IMR-90 (cell line): ENCODE measurements around the gene MRPL23. TPM values are rescaled to one million over a fixed set of nuclear protein-coding genes. Genes with fewer than 3 reads are reported as not detected.

Experiments used
- ATAC-seq: fragments of 200-7000 bp; cut with Tn5 transposase; 2 replicates; pipeline ENCODE4 v1.9.1; 2020; ENCODE audit warnings: low read depth, mild to moderate bottlenecking, moderate library complexity
- BruUV-seq: library from RNA; stranded (reverse); fragments of 400-500 nt; replicated peaks from 2 replicates; lab custom pipeline; 2021; lab: Mats Ljungman, UMichigan
- CTCF ChIA-PET: fragments of 300-600 bp; formaldehyde crosslinking; extraction: SDS; loops from one replicate; lab custom pipeline; 2021; ENCODE audit warnings: antibody characterized with exemption; lab: Yijun Ruan, JAX
- POLR2A ChIA-PET: fragments of 300-600 bp; sonication (Branson Sonifier 250); formaldehyde crosslinking; loops from one replicate; lab custom pipeline; 2022; ENCODE audit warnings: antibody characterized with exemption; ENCODE audit not compliant: unreplicated experiment; lab: Charles Lee
- DNase-seq: peaks from one replicate; pipeline ENCODE4 v3.0.0; 2013
- H2AFZ ChIP-seq: replicated peaks from 2 replicates; pipeline ENCODE3; 2013; ENCODE audit warnings: low read length, mild to moderate bottlenecking; ENCODE audit not compliant: poor library complexity
- H2AK5ac ChIP-seq: 2 replicates; pipeline ENCODE4 v1.6.1; 2013; ENCODE audit warnings: low read depth, low read length, inconsistent platforms
- H2AK9ac ChIP-seq: replicated peaks from 2 replicates; pipeline ENCODE3; 2013; ENCODE audit warnings: mild to moderate bottlenecking, low read depth, low read length, moderate library complexity; ENCODE audit not compliant: poor library complexity
- H2BK120ac ChIP-seq: 2 replicates; pipeline ENCODE4 v1.6.1; 2013; ENCODE audit warnings: low read depth, low read length, inconsistent platforms
- H2BK15ac ChIP-seq: 3 replicates; pipeline ENCODE4 v1.6.1; 2013; ENCODE audit warnings: low read depth, low read length, inconsistent platforms
- H2BK20ac ChIP-seq: 2 replicates; pipeline ENCODE4 v1.6.1; 2013; ENCODE audit warnings: low read depth, mild to moderate bottlenecking, inconsistent platforms, low read length, moderate library complexity
- H2BK5ac ChIP-seq: 2 replicates; pipeline ENCODE4 v1.6.1; 2013; ENCODE audit warnings: mild to moderate bottlenecking, low read depth, low read length, inconsistent platforms; ENCODE audit not compliant: poor library complexity, severe bottlenecking
- H3K14ac ChIP-seq: replicated peaks from 2 replicates; pipeline ENCODE4 v1.6.1; 2013; ENCODE audit warnings: low read depth, low read length, inconsistent platforms
- H3K18ac ChIP-seq: 2 replicates; pipeline ENCODE4 v1.6.1; 2013; ENCODE audit warnings: low read depth, low read length, control low read depth
- H3K23ac ChIP-seq: 2 replicates; pipeline ENCODE4 v1.6.1; 2013; ENCODE audit warnings: low read depth, low read length, inconsistent platforms
- H3K27ac ChIP-seq: 2 replicates; pipeline ENCODE4 v1.5.1; 2013; ENCODE audit warnings: mild to moderate bottlenecking, control low read depth, low read length; ENCODE audit not compliant: insufficient read depth
- H3K27me3 ChIP-seq: 2 replicates; pipeline ENCODE4 v1.6.1; 2013; ENCODE audit warnings: low read length; ENCODE audit not compliant: control insufficient read depth, insufficient read depth
- H3K36me3 ChIP-seq: 2 replicates; pipeline ENCODE4 v1.6.1; 2013; ENCODE audit warnings: low read length, mixed read lengths; ENCODE audit not compliant: control insufficient read depth, insufficient read depth
- H3K4ac ChIP-seq: 2 replicates; pipeline ENCODE4 v1.6.1; 2013; ENCODE audit warnings: low read depth, low read length, inconsistent platforms
- H3K4me1 ChIP-seq: 2 replicates; pipeline ENCODE4 v1.6.1; 2013; ENCODE audit warnings: low read length, mixed read lengths; ENCODE audit not compliant: control insufficient read depth, insufficient read depth
- H3K4me2 ChIP-seq: 2 replicates; pipeline ENCODE4 v1.6.1; 2013; ENCODE audit warnings: low read depth, mild to moderate bottlenecking, control low read depth, low read length, moderate library complexity
- H3K4me3 ChIP-seq: 2 replicates; pipeline ENCODE4 v1.5.1; 2013; ENCODE audit warnings: low read depth, mild to moderate bottlenecking, control low read depth, low read length, moderate library complexity; ENCODE audit not compliant: insufficient read depth
- H3K56ac ChIP-seq: 2 replicates; pipeline ENCODE4 v1.6.1; 2013; ENCODE audit warnings: low read length, inconsistent platforms; ENCODE audit not compliant: insufficient read depth; ENCODE audit errors: extremely low read depth
- H3K79me1 ChIP-seq, 2 experiments: 2 replicates each; pipeline ENCODE4 v1.6.1; 2013; ENCODE audit warnings: low read length in 2 of 2, inconsistent platforms in 1 of 2, low read depth in 1 of 2
- H3K9ac ChIP-seq: 2 replicates; pipeline ENCODE4 v1.6.1; 2013; ENCODE audit warnings: low read depth, low read length, control low read depth
- H3K9me1 ChIP-seq: 2 replicates; pipeline ENCODE4 v1.6.1; 2013; ENCODE audit warnings: low read length, inconsistent platforms; ENCODE audit not compliant: insufficient read depth
- H3K9me3 ChIP-seq: 2 replicates; pipeline ENCODE4 v1.6.1; 2013; ENCODE audit warnings: low read length; ENCODE audit not compliant: control insufficient read depth, insufficient read depth
- H4K20me1 ChIP-seq: 2 replicates; pipeline ENCODE4 v1.6.1; 2013; ENCODE audit warnings: low read length, inconsistent platforms; ENCODE audit not compliant: insufficient read depth
- H4K5ac ChIP-seq: 2 replicates; pipeline ENCODE4 v1.6.1; 2013; ENCODE audit warnings: mild to moderate bottlenecking, low read depth, low read length, control low read depth
- H4K8ac ChIP-seq, 2 experiments: 2 replicates each; pipeline ENCODE4 v1.6.1; 2013; ENCODE audit warnings: low read depth in 2 of 2, low read length in 2 of 2, control low read depth in 1 of 2, inconsistent platforms in 1 of 2
- H4K91ac ChIP-seq: 2 replicates; pipeline ENCODE4 v1.6.1; 2013; ENCODE audit warnings: low read depth, low read length, inconsistent platforms; ENCODE audit not compliant: insufficient read depth
- BHLHE40 ChIP-seq: fragments of 150-350 bp; IDR thresholded peaks from 2 replicates; pipeline ENCODE4 v1.6.1; 2016; ENCODE audit warnings: mild to moderate bottlenecking, low read depth, low read length
- CEBPB ChIP-seq: IDR thresholded peaks from 2 replicates; pipeline ENCODE4 v1.6.1; 2012; ENCODE audit warnings: low read depth, low read length, improper control_type of control experiment
- FOS ChIP-seq: fragments of 150-350 bp; IDR thresholded peaks from 2 replicates; pipeline ENCODE4 v1.6.1; 2016; ENCODE audit warnings: low read depth, low read length
- MAFK ChIP-seq: IDR thresholded peaks from 2 replicates; pipeline ENCODE4 v1.6.1; 2012; ENCODE audit warnings: low read depth, low read length, improper control_type of control experiment
- MXI1 ChIP-seq: IDR thresholded peaks from 2 replicates; pipeline ENCODE4 v1.6.1; 2012; ENCODE audit warnings: low read depth, mild to moderate bottlenecking, low read length, moderate library complexity, borderline replicate concordance
- RAD21 ChIP-seq: IDR thresholded peaks from 2 replicates; pipeline ENCODE4 v1.6.1; 2012; ENCODE audit warnings: low read length, improper control_type of control experiment
- RCOR1 ChIP-seq: IDR thresholded peaks from 2 replicates; pipeline ENCODE4 v1.6.1; 2012; ENCODE audit warnings: mild to moderate bottlenecking, low read length, improper control_type of control experiment; ENCODE audit not compliant: insufficient replicate concordance
- RFX5 ChIP-seq: IDR thresholded peaks from 2 replicates; pipeline ENCODE4 v1.8.0; 2012; ENCODE audit warnings: low read depth, mild to moderate bottlenecking, low read length, moderate library complexity
- SMC3 ChIP-seq: fragments of 150-350 bp; IDR thresholded peaks from 2 replicates; pipeline ENCODE4 v1.6.1; 2016; ENCODE audit warnings: low read depth, mild to moderate bottlenecking, antibody characterized with exemption, low read length, moderate library complexity
- WGBS, 2 experiments: methylation state at CpG; one replicate each; pipeline versions ENCODE4 v1.1.5 to v1.1.7; 2013; ENCODE audit warnings: missing lambda C conversion rate in 2 of 2; ENCODE audit not compliant: insufficient read length in 1 of 2; ENCODE audit errors: extremely low coverage in 2 of 2; 5-methylcytosine and 5-hydroxymethylcytosine counted together
- dilution Hi-C: fragments of 300-500 bp; cut with HindIII; formaldehyde crosslinking; loops from one replicate; pipeline ENCODE4 v1.14.3; 2018; ENCODE audit warnings: low sequenced_read_pairs; ENCODE audit not compliant: unreplicated experiment
- in situ Hi-C: fragments of 300-500 bp; cut with MboI; formaldehyde crosslinking; loops from 3 replicates; pipeline ENCODE4 v1.14.3; 2019; ENCODE audit warnings: low sequenced_read_pairs, inconsistent platforms, mixed read lengths
- intact Hi-C: fragments of 100-400 bp; cut with micrococcal nuclease; formaldehyde crosslinking; loops from 2 replicates; pipeline ENCODE4 v1.10.0; 2022
- polyA plus RNA-seq, 3 experiments: library from polyadenylated mRNA; depleted of rRNA; stranded (reverse); fragments of >200 nt; gene quantifications; 2 replicates each; pipeline ENCODE4 v1.2.3, GENCODE V29; 2012; ENCODE audit warnings: low replicate concordance in 1 of 3
- total RNA-seq: library from RNA; depleted of rRNA; stranded (reverse); fragments of >200 nt; gene quantifications from 2 replicates; pipeline ENCODE4 v1.2.3, GENCODE V29; 2012
- TF ChIP-seq, protein P1 (sequence below): fragments of 150-350 bp; IDR thresholded peaks from 2 replicates; pipeline ENCODE4 v1.6.1; 2016; ENCODE audit warnings: low read depth, mild to moderate bottlenecking, low read length, moderate library complexity, borderline replicate concordance

MRPL23 gene
- total and polyA plus RNA-seq, 2 of the 4 experiments (the other 2 are of a cell fraction) = 68.4 to 114 TPM

DNA sequence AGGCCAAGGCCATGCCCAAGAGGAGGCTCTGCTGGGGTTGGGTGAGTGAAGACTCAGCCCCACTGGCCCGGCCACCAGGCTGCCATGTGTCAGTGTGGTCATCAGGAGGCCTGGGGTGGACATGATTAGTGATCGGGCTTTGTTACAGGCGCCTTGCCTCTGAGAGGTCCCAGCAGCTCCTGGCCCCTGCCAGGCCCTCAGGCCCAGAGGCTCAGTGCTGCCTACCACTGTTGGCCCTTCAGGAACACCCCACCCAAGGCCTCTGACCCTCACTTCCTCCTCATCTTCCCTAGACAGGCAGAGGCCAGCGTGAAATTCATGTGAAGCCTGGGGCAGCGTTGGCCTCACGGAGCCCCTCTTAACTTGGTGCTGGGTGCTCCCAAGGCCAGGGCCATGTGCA is 2.2 kb downstream of the MRPL23 start:
- POLR2A ChIA-PET = no interaction called here

More for the DNA sequence above, 2.2 kb downstream of the MRPL23 start:
- Histone ChIP-seq H4K91ac (no peak overlapping the region), H2AK5ac (no peak overlapping the region), H3K4me2 (no peak overlapping the region), H3K9me3 (no peaks in the 10 kb centered on the region), H2BK120ac (no peak overlapping the region), H3K9ac (no peak overlapping the region), H3K4me3 (no peak overlapping the region), H2BK20ac (no peak overlapping the region), H3K9me1 (no peaks in the 10 kb centered on the region), H3K79me1 (no peaks in the 10 kb centered on the region), H3K14ac (no peak overlapping the region), H2BK5ac (no peak overlapping the region), H3K4me1 (no peaks in the 10 kb centered on the region), H3K27ac (no peak overlapping the region), H3K27me3 (no peaks in the 10 kb centered on the region), H3K23ac (no peak overlapping the region), H2AFZ (no peak overlapping the region), H3K36me3 (no peaks in the 10 kb centered on the region), H2BK15ac (no peak overlapping the region), H4K8ac (no peak overlapping the region), H3K56ac (no peak overlapping the region), H2AK9ac (no peak overlapping the region), H4K5ac (no peak overlapping the region), H3K18ac (no peak overlapping the region), H3K4ac (no peak overlapping the region), H4K20me1 (no peaks in the 10 kb centered on the region)
- ATAC-seq (no peak), DNase-seq (no peak)
- CTCF ChIA-PET = interaction anchor here (1.1 to 1.2 kb wide), 2 partner anchors 53 to 255 kb away, joined by 3 to 4 read pairs; no protein-coding TSS in a partner anchor
- intact Hi-C loops (no loop called here), in situ Hi-C loops (no loop called here), dilution Hi-C loops (no loop called here)
- TF ChIP-seq MAFK (no peak), CEBPB (no peak), RCOR1 (no peak), FOS (no peak), SMC3 (no peak), RFX5 (no peak), MXI1 (no peak), RAD21 (no peak), BHLHE40 (no peak)
- TF ChIP-seq, protein P1, sequence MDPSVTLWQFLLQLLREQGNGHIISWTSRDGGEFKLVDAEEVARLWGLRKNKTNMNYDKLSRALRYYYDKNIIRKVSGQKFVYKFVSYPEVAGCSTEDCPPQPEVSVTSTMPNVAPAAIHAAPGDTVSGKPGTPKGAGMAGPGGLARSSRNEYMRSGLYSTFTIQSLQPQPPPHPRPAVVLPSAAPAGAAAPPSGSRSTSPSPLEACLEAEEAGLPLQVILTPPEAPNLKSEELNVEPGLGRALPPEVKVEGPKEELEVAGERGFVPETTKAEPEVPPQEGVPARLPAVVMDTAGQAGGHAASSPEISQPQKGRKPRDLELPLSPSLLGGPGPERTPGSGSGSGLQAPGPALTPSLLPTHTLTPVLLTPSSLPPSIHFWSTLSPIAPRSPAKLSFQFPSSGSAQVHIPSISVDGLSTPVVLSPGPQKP = no peak
- WGBS, 2 experiments = no CpG with 5 or more reads among the region's 6 CpGs
- no TSS peak for BruUV-seq
